ENCODE measurements around the gene EBNA1BP2. TPM values are rescaled to one million over a fixed set of nuclear protein-coding genes. Genes with fewer than 3 reads are reported as not detected.
"Not testable (repeated sequence)": the region's sequence is repeated elsewhere in the genome, so short reads cannot be mapped to it uniquely, and the experiment has no call there.

Gene EBNA1BP2
- total RNA-seq, 2 experiments from 2014 or later = 115 TPM

DNA sequence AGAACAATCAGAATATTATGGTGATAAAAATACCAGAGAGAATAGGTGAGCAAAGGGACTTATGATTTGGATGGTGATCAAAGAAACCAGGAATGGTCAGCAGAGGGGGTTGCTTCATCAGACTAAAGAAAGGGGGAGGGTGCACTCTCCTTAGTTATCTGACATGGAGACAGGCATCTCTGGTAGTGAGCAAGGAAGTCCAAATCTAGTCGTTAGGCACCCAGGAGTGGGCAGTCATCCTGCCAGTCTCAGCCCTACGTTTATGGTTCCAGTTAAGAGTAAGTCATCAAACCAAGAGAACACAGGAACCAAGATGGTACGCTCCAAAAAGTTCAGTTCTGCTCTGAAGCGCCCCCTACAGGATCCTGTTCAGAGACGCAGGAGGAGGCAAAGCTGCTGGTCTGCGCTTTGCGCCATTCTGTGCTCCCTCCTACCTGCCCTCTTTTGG is 28.6 kb downstream of the EBNA1BP2 start:
- no peak overlapping the region for H3K27ac Mint-ChIP-seq
- intact Hi-C loops (cut with micrococcal nuclease) = no loop called here
- peak; percentile 65 for TF ChIP-seq CTCF (IDR thresholded peaks at IDR 0.05)
- H3K36me3 Mint-ChIP-seq (ENCODE audit: low read depth) = no peaks in the 10 kb centered on the region
- CTCF ChIA-PET = interaction anchor here (0.6 to 1.0 kb wide), 2 partner anchors 15 to 27 kb away, joined by 3 read pairs; no protein-coding TSS in a partner anchor
- ATAC-seq = peak; percentile 37
- H3K4me3 Mint-ChIP-seq = no peak overlapping the region
- H3K9me3 Mint-ChIP-seq = no peaks in the 10 kb centered on the region
- H3K4me1 Mint-ChIP-seq (ENCODE audit: low read depth) = peaks cover 1% of the 10 kb centered on the region
- POLR2A ChIA-PET = no interaction called here
- peak; percentile 33 for DNase-seq
- peaks cover 53% of the 10 kb centered on the region for H3K27me3 Mint-ChIP-seq

DNA sequence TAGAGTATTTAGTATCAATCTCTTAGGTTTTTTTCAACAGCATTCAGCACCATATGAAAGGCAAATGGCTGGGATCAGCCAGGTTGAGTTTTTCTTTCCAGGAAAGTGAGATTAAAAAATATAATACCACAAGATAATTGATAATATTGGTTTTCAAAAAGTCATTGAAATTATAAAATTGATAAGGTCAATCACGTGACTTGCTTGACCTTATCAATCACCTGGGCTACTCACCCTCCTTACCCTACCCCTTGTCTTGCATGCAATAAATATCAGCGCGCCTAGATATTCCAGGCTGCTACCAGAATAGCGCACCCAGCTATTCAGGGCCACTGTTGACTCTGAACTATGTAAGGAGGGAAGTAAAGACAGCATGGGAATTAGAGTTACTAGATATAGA is 31.5 kb downstream of the EBNA1BP2 start:
- Mint-ChIP-seq H3K27ac (no peak overlapping the region), H3K9me3 (no peaks in the 10 kb centered on the region), H3K27me3 (peaks cover 46% of the 10 kb centered on the region), H3K36me3 (ENCODE audit: low read depth) (no peaks in the 10 kb centered on the region), H3K4me3 (no peak overlapping the region), H3K4me1 (ENCODE audit: low read depth) (no peaks in the 10 kb centered on the region)
- no peak for TF ChIP-seq CTCF (IDR thresholded peaks at IDR 0.05)
- POLR2A ChIA-PET = no interaction called here
- ATAC-seq (no peak), DNase-seq (no peak)
- CTCF ChIA-PET = no interaction called here
- intact Hi-C loops (cut with micrococcal nuclease) = no loop called here

DNA sequence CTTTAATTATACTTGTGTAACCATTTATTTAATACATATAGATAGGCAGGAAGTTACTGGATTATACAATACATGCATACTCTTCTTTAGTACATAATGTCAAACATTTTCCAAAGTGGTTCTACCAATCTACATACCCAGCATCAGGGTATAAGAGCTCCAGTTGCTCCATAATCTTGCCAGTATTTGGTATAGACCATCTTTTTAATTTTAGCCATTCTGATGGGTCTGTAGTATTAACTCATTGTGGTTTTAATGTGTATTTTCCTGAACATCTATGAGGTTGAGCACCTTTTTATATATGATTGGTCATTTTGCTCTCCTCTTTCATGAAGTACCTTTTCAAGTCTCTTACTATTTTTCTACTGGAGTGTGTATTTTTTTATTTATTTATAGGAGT is 32.1 kb downstream of the EBNA1BP2 start:
- intact Hi-C loops (cut with micrococcal nuclease) = no loop called here
- ChIA-PET POLR2A (no interaction called here), CTCF (no interaction called here)
- no peak overlapping the region for H3K4me3 Mint-ChIP-seq
- DNase-seq (no peak), ATAC-seq (no peak)
- H3K4me1 Mint-ChIP-seq (ENCODE audit: low read depth) = no peaks in the 10 kb centered on the region
- no peaks in the 10 kb centered on the region for H3K36me3 Mint-ChIP-seq (ENCODE audit: low read depth)
- TF ChIP-seq CTCF (IDR thresholded peaks at IDR 0.05) = no peak
- H3K27ac Mint-ChIP-seq = no peak overlapping the region
- peaks cover 41% of the 10 kb centered on the region for H3K27me3 Mint-ChIP-seq
- H3K9me3 Mint-ChIP-seq = no peaks in the 10 kb centered on the region

GRCh38 chr1:43139295-43139694 is 32.8 kb downstream of the EBNA1BP2 start:
- H3K36me3 Mint-ChIP-seq (ENCODE audit: low read depth); H3K27ac Mint-ChIP-seq; H3K9me3 Mint-ChIP-seq; CTCF ChIA-PET; H3K4me3 Mint-ChIP-seq; ATAC-seq; H3K4me1 Mint-ChIP-seq (ENCODE audit: low read depth); POLR2A ChIA-PET; intact Hi-C loops (cut with micrococcal nuclease); DNase-seq: not testable (repeated sequence)
- H3K27me3 Mint-ChIP-seq = peaks cover 36% of the 10 kb centered on the region

DNA sequence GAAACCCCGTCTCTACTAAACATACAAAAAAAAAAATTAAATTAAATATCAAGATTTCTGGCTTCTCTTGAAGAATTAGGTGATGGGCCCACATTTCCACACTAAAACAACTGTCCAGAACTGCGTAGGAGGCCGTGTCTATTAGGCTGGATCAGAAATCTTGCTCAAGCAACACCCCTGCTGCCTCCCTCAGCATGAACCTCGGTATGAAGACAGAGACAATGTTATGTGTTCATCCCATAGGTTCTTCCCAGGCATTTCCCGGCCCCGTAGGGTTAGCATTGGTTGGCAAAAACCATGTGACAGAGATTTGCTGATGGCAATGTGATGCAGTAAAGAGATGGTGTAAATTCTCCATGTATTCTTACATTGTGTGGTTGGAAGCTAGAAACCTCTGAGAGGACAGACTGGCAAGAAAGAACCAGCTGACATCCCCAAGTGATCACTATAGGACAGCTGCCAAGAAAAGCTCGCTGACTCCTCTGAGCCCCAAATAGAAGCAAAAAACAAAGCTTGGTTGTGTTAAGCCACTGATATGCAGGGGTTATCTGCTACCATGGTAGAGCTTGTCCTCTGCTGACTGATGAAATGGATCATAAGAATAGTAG is 34.5 kb downstream of the EBNA1BP2 start:
- peaks cover 33% of the 10 kb centered on the region for H3K27me3 Mint-ChIP-seq
- TF ChIP-seq CTCF (IDR thresholded peaks at IDR 0.05) = no peak
- ChIA-PET POLR2A (no interaction called here), CTCF (no interaction called here)
- intact Hi-C loops (cut with micrococcal nuclease) = no loop called here
- no peak overlapping the region for H3K4me3 Mint-ChIP-seq
- DNase-seq (no peak), ATAC-seq (no peak)
- H3K36me3 Mint-ChIP-seq (ENCODE audit: low read depth) = no peaks in the 10 kb centered on the region
- H3K4me1 Mint-ChIP-seq (ENCODE audit: low read depth) = no peaks in the 10 kb centered on the region
- H3K9me3 Mint-ChIP-seq = no peaks in the 10 kb centered on the region
- no peak overlapping the region for H3K27ac Mint-ChIP-seq
